HG02623 (cell line): ENCODE data around the gene FCGR1A.
"Not testable (repeated sequence)": the region's sequence is repeated elsewhere in the genome, so short reads cannot be mapped to it uniquely, and the experiment has no call there.

Experiments
- ATAC-seq: cut with Tn5 transposase; IDR thresholded peaks from one replicate; pipeline ENCODE4 v1.9.1; 2021; ENCODE audit warnings: moderate library complexity; ENCODE audit not compliant: unreplicated experiment

The FCGR1A gene

GRCh38 chr1:149782600-149782999, at the start of gene FCGR1A:
Gene FCGR1A (plus strand): TSS chr1:149782694. CDS start chr1:149782744, 50 bp downstream.
- ATAC-seq = not testable (repeated sequence)

GRCh38 chr1:149732781-149733180, 49.7 kb upstream of the FCGR1A start:
- ATAC-seq = not testable (repeated sequence)

DNA sequence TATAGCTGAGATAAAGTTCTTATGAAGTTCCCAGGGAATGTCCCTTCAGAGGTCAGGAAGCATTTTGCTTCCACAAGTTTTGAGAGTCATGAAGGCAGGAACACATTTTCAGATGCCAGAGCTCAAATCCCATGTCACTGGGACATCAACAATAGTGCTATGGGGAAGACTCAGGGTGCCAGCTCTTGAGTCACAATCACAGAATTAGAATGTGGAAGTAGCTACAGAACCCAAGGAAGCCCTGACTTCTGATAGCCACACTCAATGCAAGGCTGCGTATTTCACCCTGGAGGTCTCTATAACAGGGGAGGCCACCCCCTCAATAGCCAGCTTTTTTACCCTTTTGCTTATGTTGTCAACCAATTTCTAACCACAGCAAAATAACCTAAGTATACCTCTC, 47.8 kb upstream of the FCGR1A start:
- not testable (repeated sequence) for ATAC-seq

- ATAC-seq = not testable (repeated sequence)
Measured at GRCh38 chr1:149740148-149740581, 42.3 kb upstream of the FCGR1A start.

DNA sequence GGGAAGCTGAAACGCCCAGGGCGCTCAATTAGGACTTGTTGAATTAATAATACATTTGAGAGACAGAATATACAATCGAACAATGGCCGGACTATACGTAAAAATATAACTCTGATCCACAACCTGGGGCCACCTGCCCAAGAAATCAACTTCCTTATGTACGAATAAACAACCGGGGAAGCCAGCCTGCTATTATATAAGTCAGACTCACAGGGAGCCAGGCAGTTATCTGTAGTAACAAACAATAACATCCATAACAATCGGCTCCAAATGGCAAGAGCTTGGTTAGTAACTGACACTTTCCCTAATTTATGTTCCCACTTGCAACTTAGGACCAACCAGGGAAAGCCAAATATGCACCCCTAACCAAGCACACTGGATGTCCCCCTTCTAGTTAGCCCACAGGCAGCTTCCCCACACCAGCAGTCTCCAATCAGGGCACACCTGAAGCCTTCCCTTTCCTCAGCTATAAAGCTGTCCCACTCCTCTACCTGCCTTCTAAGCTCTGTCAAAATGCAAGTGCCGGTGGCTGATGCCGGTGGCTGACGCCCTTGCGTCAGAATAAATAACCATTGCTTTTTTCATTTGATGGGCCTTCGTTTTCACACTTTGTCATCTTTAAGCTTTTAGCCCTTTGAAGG, 41.8 kb upstream of the FCGR1A start:
- not testable (repeated sequence) for ATAC-seq

GRCh38 chr1:149741914-149742313, 40.6 kb upstream of the FCGR1A start:
- not testable (repeated sequence) for ATAC-seq

- not testable (repeated sequence) for ATAC-seq
Measured at GRCh38 chr1:149746463-149747356, 35.8 kb upstream of the FCGR1A start.

GRCh38 chr1:149747359-149748143, 34.9 kb upstream of the FCGR1A start:
- ATAC-seq = not testable (repeated sequence)

DNA sequence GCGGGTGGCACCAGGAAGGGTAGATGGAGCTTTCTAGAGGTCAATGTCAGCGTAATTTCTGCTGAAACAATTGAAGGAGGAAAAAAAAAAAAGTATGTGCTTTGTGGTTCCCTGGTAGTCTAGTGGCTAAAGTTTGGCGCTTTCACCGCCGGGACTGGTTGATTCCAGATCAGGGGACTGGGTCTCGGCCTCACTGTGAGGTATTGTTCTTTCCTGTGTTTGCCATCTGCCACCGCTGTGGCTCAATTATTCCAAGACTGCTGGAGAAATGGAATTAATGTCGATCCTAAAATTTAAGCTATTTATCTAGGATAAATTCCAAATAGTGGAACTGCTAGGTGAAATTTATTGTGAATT, 34.4 kb upstream of the FCGR1A start:
- not testable (repeated sequence) for ATAC-seq

DNA sequence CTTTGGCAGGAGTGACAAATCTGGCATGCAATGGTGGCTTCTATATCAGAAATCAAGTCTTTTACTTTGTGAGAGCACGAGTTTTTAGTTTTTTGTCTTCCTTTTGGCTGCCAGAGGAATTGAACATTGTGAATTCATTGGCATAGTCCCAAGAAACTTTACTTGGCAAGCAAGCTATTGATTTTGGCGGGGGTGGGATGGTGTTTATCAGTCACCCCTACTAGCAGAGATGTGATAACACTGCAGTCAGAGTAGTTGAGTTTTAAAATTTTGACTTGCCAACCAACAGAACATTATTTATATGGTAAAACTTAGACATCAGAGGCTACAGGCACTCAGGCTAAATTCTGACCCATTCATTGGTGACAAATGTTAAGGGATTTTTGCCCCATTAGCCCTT, 31.9 kb upstream of the FCGR1A start:
- not testable (repeated sequence) for ATAC-seq

- ATAC-seq = not testable (repeated sequence)
Measured at GRCh38 chr1:149752186-149752585, 30.3 kb upstream of the FCGR1A start.

- ATAC-seq = not testable (repeated sequence)
Measured at GRCh38 chr1:149753466-149753865, 29.0 kb upstream of the FCGR1A start.

DNA sequence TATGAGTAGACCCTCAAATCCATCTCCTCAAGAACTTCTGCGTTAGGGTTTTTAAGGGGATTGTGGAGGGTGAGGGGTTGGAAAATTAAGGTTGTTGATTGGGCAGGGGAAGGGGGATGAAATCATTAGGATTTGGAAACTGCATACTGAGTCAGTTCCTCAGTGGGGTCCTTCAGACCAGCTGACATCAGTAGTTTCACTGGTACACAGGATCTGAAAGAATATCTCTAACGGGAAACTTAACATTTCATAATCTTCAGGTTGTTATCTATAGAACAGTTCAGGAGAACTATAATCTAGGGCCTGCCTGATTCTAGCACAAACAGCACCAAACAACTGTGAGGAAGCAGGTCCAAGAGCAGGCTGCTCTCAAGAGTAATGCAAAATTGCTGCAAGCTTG, 27.2 kb upstream of the FCGR1A start:
- ATAC-seq = not testable (repeated sequence)

- ATAC-seq = not testable (repeated sequence)
Measured at GRCh38 chr1:149762294-149762693, 20.2 kb upstream of the FCGR1A start.

DNA sequence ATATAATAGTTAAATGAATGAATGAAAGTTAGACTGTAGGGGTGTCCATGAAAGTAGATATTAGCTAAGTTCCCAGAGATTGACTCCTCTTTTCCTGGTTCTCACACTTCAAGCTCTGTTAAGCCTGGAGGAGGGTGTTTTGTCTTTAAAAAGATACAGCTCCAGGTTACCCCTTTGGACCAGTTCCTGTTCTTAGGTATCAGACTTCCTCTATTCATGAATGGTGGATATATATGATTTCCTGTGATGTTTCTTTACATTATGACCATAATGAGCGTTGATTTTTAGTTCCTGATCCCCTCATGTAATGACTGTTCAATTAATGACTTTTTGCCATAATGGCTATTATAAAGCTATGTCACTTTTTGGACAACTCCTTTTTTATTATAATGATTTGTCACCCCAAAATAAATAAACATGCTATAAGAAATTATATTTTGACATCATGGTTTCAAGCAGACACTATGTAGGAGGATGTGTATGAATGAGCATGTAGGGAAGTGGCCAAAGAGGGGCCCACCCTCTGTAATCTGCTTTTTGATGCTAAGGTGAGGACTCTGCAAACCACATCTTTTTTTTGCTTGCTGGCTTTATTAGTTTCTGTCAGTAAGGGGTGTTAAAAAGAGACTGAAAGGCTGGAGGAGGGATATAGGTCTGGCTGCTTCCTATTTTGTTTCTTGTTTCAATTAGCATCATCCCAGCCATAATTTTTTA, 18.2 kb upstream of the FCGR1A start:
- ATAC-seq = not testable (repeated sequence)

DNA sequence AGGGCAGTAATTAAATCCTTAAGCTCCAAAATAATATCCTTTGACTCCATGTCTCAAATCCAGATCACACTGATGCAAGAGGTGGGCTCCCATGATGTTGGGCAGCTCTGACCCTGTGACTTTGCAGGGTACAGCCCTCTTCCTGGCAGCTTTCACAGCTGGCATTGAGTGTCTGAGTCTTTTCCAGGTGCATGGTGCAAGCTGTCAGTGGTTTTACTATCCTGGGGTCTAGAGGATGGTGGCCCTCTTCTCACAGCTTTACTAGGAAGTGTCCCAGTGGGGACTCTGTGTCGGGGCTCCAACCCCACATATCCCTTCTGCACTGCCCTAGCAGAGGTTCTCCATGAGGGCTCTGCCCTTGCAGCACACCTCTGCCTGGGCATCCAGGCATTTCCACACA, 16.3 kb upstream of the FCGR1A start:
- ATAC-seq = not testable (repeated sequence)

GRCh38 chr1:149769216-149769615, 13.3 kb upstream of the FCGR1A start:
- ATAC-seq = not testable (repeated sequence)

DNA sequence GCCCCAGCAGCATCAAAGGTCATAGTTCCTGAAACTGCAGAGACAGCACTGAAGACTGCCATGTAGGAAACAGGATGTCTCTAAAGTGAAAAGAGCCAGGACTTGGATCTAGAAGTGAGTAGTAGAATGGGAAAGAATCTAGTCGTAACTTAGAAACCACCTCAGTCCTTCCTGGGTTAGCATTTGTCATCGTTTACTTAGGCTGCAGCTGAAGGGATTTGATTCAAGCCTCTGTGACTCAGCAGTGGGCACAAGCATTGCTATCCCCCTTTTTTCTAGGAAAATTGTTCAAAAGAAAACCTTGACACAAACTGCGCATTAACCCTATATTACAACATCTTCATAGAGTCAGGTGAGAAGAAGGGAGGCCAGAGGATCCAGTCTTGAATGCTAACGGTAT, 11.8 kb upstream of the FCGR1A start:
- ATAC-seq = not testable (repeated sequence)

GRCh38 chr1:149771653-149772425, 10.7 kb upstream of the FCGR1A start:
- peak; percentile 87 for ATAC-seq
